ENCODE results near the gene VPS8.

Gene VPS8

GRCh38 chr3:184815046-184815930, 3.3 kb downstream of the VPS8 start:
- peak; percentile 9 for DNase-seq

GRCh38 chr3:184816614-184817013, 4.6 kb downstream of the VPS8 start:
- no peak for DNase-seq

- DNase-seq: no peak
Measured at GRCh38 chr3:184820525-184820924, 8.6 kb downstream of the VPS8 start.

- DNase-seq: no peak
Measured at GRCh38 chr3:184821034-184821433, 9.1 kb downstream of the VPS8 start.

GRCh38 chr3:184822081-184822480, 10.1 kb downstream of the VPS8 start:
- DNase-seq: no peak

- no peak for DNase-seq
Measured at GRCh38 chr3:184822654-184823053, 10.7 kb downstream of the VPS8 start.

DNA sequence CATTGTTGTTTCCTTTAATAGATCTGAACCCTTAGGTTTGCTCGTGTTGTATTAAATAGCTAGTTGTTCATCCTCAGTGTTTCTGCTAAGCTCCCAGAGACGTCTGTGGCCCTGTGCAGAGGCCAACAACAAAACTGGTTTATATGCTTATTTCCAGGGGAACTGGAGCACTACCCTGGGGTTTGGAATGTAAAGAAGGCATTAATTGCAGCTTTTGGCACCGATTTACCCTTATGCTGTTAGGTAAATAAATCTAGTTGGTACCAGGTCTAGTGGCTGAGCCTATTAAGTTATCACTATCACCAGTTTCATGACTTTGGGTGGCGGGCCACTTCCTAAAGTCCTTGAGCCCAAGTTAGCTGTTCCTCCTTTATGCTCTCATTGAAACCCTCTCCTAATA, 12.0 kb downstream of the VPS8 start:
- no peak for DNase-seq

DNA sequence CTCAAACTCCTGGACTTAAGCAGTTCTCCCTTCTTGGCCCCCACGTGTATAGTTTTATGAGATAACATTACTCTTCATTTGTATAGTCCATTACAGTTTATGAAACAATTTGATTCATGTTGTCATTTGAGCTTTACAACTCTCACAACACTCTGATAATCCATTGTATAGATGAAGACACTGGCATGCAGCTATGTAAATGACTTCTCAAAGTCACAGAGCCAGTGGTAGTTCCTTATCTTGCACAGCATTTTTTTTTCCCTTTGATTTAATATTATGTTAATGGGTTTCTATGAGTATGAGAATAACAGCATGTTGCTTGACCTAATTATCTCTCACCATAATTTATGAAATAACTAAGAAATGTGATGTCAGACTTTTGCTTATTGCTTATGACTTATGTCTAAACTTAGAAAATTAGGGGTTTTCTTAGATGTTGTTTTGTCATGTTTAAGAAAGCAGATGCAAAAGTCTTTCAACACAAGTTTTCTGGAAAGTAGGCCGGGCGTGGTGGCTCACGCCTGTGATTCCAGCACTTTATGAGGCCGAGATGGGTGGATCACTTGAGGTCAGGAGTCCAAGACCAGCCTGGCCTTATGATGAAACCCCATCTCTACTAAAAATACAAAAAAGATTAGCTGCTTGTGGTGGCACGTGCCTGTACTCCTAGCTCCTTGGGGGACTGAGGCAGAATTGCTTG, 13.3 kb downstream of the VPS8 start:
- DNase-seq: no peak

DNA sequence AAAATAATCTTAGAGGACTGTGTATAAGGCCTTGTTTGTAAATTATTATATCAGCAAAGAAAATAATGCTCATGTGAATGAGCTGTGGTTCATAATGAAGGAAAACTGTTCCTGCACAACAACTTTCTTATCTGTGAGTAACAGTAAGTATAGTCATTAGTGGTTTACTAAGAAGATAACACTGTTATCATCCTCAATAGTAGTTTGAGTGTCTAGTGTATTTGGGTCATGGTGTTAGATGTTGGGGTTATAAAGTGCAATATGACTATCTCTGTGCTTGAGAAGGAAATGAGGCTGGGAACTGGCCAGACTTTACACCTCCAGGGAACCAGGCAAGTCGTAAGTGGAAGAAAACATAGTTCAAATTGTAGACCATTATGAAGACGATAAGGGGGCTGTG, 15.6 kb downstream of the VPS8 start:
- DNase-seq: no peak

- no peak for DNase-seq
Measured at GRCh38 chr3:184832044-184832443, 20.1 kb downstream of the VPS8 start.

- no peak for DNase-seq
Measured at GRCh38 chr3:184832903-184833302, 20.9 kb downstream of the VPS8 start.

DNA sequence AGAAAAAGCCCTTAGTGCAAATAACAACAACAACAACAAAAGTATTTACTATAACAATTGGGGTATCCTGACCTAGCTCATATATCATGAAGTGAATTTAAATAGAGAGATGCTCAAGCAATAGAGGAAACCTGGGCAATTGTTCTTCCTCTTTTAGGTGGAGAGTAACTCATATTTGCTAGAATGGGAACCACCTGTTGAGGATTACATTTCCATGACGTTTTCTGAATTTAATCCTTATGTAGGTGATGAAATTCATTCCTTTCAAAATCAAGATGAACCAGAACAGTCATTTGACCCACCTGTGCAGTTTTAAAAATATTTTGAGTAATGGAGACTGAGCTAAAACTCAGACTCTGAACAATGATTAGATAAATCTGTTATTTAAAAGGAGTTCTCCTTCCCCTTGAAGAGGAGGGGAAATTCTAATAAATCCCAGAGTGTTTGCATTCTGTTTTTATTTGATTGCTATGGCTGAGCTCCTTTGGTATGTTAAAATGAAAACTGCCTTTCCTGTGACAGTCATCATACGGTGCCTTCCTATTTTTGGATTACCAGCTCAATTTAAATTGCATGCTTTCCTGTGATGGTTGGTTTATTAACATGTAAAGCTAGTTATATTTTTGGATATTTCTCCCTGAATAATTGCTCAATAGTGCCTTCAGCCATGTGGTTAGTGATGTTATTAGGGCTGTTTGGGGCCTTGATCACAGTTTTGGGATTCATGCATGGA, 24.3 kb downstream of the VPS8 start:
- DNase-seq: no peak

DNA sequence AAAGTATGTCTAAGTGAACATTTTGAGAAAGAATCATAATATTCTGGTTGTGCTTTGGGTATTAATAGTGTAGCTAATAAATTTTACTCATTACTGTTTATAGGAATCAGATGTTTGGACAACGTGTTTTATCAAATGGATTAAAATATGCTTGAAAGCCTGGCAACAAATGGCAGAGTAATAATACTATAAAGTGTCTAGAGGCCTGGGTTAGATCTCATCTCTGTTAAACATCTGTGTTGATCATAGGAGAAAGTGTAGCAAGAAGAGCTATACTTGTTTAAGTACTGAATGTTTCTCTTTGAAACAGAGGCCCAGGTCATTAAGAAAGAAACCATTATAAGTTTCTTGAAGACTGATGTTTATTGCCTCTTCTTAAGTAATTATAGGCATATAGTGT, 30.5 kb downstream of the VPS8 start:
- DNase-seq: no peak

DNA sequence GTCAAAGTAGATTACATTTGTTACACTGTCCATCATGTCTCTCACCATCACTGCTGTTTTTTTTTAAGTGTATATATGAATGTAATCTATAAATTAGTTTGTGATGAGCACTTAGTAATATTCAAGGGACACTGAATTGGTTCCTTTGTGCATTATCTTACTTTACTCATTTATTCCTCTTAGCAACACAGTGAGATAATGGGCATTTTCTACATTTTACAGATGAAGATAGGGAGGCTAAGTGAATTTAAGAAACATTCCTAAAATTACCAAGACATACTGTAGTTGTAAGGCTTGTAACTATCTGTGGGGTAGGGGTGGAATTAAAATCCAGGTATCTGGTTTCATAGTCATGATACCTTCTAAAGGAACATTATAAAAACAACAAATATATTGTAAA, 33.9 kb downstream of the VPS8 start:
- no peak for DNase-seq

DNA sequence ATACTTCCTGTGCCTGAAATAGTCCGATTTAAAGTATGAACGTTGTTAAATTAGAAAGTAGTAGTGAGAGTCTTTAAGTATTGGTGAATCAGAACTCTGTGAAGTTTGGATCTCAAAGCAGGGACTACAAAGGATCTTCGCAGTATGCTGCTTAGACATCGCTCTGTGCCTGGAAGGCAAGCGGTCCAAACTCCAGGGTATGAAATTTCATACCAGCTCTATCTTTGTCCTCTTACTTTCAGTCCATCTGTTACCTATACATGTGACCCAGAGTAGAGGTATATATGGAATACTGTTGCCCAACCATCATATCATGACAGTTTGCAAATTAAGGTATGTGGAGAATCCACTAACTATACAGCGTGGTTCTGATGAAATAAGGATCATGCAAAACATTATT, 34.5 kb downstream of the VPS8 start:
- no peak for DNase-seq

- DNase-seq: no peak
Measured at GRCh38 chr3:184848934-184849333, 37.0 kb downstream of the VPS8 start.

DNA sequence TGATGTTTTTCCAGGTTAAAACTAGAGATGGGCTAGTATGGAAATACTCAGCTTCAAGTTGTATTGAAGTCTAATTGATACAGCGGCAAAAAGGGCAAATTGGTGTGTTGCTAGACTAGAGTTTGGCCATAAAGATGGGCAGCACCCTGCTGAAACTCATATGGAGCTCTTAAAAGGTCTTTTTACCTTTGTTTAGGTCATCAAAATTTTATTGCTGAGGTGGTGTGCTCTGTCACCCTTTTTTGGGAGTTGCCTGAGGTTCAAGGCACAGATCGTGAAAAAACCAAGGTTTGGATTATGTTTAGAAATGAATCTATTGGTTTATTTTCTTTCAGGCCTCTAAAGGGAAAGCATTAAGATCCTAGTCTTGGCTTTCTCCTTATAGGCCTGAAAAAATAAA, 38.2 kb downstream of the VPS8 start:
- no peak for DNase-seq

DNA sequence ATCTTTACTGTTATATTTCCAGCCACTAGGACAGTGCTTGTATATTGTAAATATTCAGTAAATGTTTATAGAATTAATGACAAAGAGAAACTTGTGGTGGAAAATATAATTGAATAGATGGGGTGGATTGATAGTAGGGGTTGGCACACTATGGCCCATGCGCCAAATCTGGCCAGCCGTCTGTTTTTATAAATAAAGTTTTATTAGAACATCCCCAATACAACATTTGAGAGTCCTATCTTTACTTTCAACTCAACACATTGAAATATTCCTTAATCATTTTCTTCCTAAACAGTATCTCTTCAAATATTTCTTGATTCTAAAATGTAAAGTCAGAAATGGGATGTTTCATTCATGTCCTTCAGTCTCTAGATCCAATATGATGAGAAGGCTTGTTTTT, 45.1 kb downstream of the VPS8 start:
- DNase-seq: no peak

DNA sequence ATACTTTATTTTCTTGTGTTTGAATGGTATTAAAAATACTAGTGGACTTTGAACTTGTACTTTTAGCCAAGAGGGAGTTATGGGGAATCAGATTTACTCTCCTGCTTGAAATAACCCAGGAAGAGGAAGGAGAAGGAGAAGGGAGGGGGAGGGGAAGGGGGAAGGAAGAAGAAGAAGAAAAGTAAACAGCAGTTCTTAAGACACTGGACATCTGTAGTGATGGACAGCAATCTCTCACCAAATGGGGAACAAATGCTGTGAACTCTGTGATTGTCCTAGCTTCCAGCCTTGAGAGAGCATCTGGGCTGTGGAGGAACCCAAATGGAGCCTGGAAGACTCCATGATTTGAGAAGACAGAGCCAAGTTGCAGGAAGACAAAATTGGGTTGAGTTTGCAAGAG, 52.0 kb downstream of the VPS8 start:
- DNase-seq: no peak

DNA sequence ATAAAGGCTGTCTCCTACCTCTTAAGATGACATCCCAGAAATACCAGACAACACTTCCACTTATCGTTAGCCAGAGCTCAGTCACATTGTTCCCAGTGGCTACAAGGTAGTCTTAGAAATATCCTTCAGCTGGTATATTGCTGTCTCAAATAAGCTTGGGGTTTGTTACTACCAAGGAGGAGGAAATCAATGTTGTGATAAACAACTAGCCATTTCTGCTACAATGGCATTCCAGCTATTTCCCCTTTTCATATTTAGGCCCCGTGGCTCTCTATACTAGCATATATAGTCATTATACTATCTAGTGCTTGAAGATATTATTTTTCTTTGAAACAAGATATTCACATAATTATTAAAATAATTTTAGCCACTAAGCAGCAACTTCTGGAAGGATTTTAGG, 56.5 kb downstream of the VPS8 start:
- DNase-seq: no peak

- no peak for DNase-seq
Measured at GRCh38 chr3:184872200-184872599, 60.2 kb downstream of the VPS8 start.

DNA sequence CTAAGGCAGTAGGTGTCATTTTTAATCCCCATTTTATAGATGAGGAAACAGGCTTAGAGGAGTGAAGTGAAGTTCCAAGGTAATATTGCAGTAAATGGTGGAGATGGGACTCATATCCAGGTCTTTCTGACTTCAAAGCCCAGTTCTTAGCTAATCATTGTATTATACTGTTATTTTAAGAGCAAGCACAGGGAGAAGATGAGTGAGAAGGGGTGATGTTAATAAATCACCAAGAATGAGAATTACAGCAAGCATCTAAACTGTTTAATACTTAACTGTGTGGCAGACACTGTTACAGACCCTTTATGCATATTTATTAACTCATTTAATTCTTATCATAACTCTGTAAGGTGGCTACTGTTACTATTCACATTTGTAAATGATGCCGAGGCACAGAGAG, 61.2 kb downstream of the VPS8 start:
- no peak for DNase-seq

- peak; percentile 17 for DNase-seq
Measured at GRCh38 chr3:184874709-184875644, 63.0 kb downstream of the VPS8 start.

Data from CD4-positive, alpha-beta T cell treated with Interleukin-10 for 1 hour (primary cell).